HG03571 (cell line): ENCODE data around the gene ATG4C.
"Not testable (repeated sequence)": the region's sequence is repeated elsewhere in the genome, so short reads cannot be mapped to it uniquely, and the experiment has no call there.

Source experiments
- ATAC-seq: cut with Tn5 transposase; IDR thresholded peaks from one replicate; pipeline ENCODE4 v1.9.1; 2021; ENCODE audit not compliant: unreplicated experiment

ATG4C gene

GRCh38 chr1:62774006-62774405, 9.9 kb upstream of the ATG4C start:
- ATAC-seq = no peak

GRCh38 chr1:62774971-62775595, 8.8 kb upstream of the ATG4C start:
- ATAC-seq = no peak

GRCh38 chr1:62778208-62778607, 5.7 kb upstream of the ATG4C start:
- no peak for ATAC-seq

GRCh38 chr1:62781841-62782543, 1.9 kb upstream of the ATG4C start:
- no peak for ATAC-seq

GRCh38 chr1:62782544-62783212, 1.3 kb upstream of the ATG4C start:
- not testable (repeated sequence) for ATAC-seq

- peak; percentile 22 for ATAC-seq
Measured at GRCh38 chr1:62784509-62785365, 805 bp downstream of the ATG4C start.

- no peak for ATAC-seq
Measured at GRCh38 chr1:62790716-62791115, 6.8 kb downstream of the ATG4C start.

- no peak for ATAC-seq
Measured at GRCh38 chr1:62794053-62794452, 10.1 kb downstream of the ATG4C start.

GRCh38 chr1:62796221-62796620, 12.3 kb downstream of the ATG4C start:
- ATAC-seq = no peak

GRCh38 chr1:62799688-62800087, 15.8 kb downstream of the ATG4C start:
- ATAC-seq = no peak

- peak; percentile 36 for ATAC-seq
Measured at GRCh38 chr1:62800281-62800680, 16.3 kb downstream of the ATG4C start.

GRCh38 chr1:62800825-62801306, 16.9 kb downstream of the ATG4C start:
- ATAC-seq = peak; percentile 99

- no peak for ATAC-seq
Measured at GRCh38 chr1:62809788-62810187, 25.9 kb downstream of the ATG4C start.

- peak; percentile 94 for ATAC-seq
Measured at GRCh38 chr1:62810420-62811274, 26.7 kb downstream of the ATG4C start.

GRCh38 chr1:62823556-62823955, 39.6 kb downstream of the ATG4C start:
- ATAC-seq = no peak

- no peak for ATAC-seq
Measured at GRCh38 chr1:62826901-62827300, 43.0 kb downstream of the ATG4C start.

GRCh38 chr1:62827786-62828185, 43.9 kb downstream of the ATG4C start:
- not testable (repeated sequence) for ATAC-seq

GRCh38 chr1:62832276-62832675, 48.3 kb downstream of the ATG4C start:
- ATAC-seq = no peak

- ATAC-seq = no peak
Measured at GRCh38 chr1:62833529-62833928, 49.6 kb downstream of the ATG4C start.

GRCh38 chr1:62834400-62834961, 50.5 kb downstream of the ATG4C start:
- ATAC-seq = no peak
